HEK293T (cell line): ENCODE data around the gene GNAL.

ENCODE experiments used
- CTCF ChIA-PET: fragments of 350-600 bp; formaldehyde crosslinking; extraction: SDS; loops from one replicate; lab custom pipeline; 2021; ENCODE audit warnings: antibody characterized with exemption, inconsistent platforms; lab: Yijun Ruan, JAX
- POLR2A ChIA-PET: fragments of 350-600 bp; formaldehyde crosslinking; extraction: SDS; loops from one replicate; lab custom pipeline; 2020; ENCODE audit warnings: antibody characterized with exemption, inconsistent platforms; lab: Yijun Ruan, JAX
- DNase-seq: peaks from one replicate; pipeline ENCODE4 v3.0.0; 2012; ENCODE audit warnings: mixed read lengths; ENCODE audit errors: extremely low spot score
- ARNT ChIP-seq: fragments of 450-650 bp; IDR thresholded peaks from 2 replicates; pipeline ENCODE4 v1.6.1; 2017; ENCODE audit warnings: mild to moderate bottlenecking
- BHLHE40 ChIP-seq: fragments of 450-650 bp; IDR thresholded peaks from 2 replicates; pipeline ENCODE4 v1.6.1; 2016; ENCODE audit warnings: mild to moderate bottlenecking, moderate library complexity, borderline replicate concordance
- CTBP1 ChIP-seq: fragments of 450-650 bp; IDR thresholded peaks from 2 replicates; pipeline ENCODE4 v1.6.1; 2016; ENCODE audit warnings: borderline replicate concordance
- ELF4 ChIP-seq: fragments of 450-650 bp; IDR thresholded peaks from 2 replicates; pipeline ENCODE4 v1.6.1; 2017; ENCODE audit warnings: antibody characterized with exemption
- FOXA1 ChIP-seq: fragments of 450-650 bp; IDR thresholded peaks from 2 replicates; pipeline ENCODE4 v1.6.1; 2016; ENCODE audit warnings: mild to moderate bottlenecking
- FOXK2 ChIP-seq: fragments of 450-650 bp; IDR thresholded peaks from 2 replicates; pipeline ENCODE4 v1.6.1; 2016; ENCODE audit warnings: mild to moderate bottlenecking
- FOXM1 ChIP-seq: fragments of 450-650 bp; IDR thresholded peaks from 2 replicates; pipeline ENCODE4 v1.6.1; 2017; ENCODE audit warnings: mild to moderate bottlenecking, borderline replicate concordance
- HDGF ChIP-seq: fragments of 450-650 bp; IDR thresholded peaks from 2 replicates; pipeline ENCODE4 v1.6.1; 2017; ENCODE audit warnings: antibody characterized with exemption, borderline replicate concordance
- L3MBTL2 ChIP-seq: fragments of 450-650 bp; conservative IDR thresholded peaks from 2 replicates; pipeline ENCODE4 v1.6.1; 2016; ENCODE audit warnings: mild to moderate bottlenecking
- LEF1 ChIP-seq: fragments of 450-650 bp; IDR thresholded peaks from 2 replicates; pipeline ENCODE4 v1.6.1; 2017; ENCODE audit warnings: mild to moderate bottlenecking, borderline replicate concordance
- NFRKB ChIP-seq: fragments of 450-650 bp; IDR thresholded peaks from 2 replicates; pipeline ENCODE4 v1.6.1; 2016; ENCODE audit warnings: mild to moderate bottlenecking, moderate library complexity
- SP1 ChIP-seq: fragments of 450-650 bp; IDR thresholded peaks from 2 replicates; pipeline ENCODE4 v1.6.1; 2017
- SUZ12 ChIP-seq: fragments of 450-650 bp; IDR thresholded peaks from 2 replicates; pipeline ENCODE4 v1.6.1; 2016; ENCODE audit warnings: mild to moderate bottlenecking
- TARDBP ChIP-seq: fragments of 450-650 bp; IDR thresholded peaks from 2 replicates; pipeline ENCODE4 v1.6.1; 2016
- ZNF384 ChIP-seq: fragments of 450-650 bp; IDR thresholded peaks from 2 replicates; pipeline ENCODE4 v1.6.1; 2016
- TF ChIP-seq, protein P1 (sequence below): fragments of 450-650 bp; IDR thresholded peaks from 2 replicates; pipeline ENCODE4 v1.6.1; 2016

The GNAL gene

DNA sequence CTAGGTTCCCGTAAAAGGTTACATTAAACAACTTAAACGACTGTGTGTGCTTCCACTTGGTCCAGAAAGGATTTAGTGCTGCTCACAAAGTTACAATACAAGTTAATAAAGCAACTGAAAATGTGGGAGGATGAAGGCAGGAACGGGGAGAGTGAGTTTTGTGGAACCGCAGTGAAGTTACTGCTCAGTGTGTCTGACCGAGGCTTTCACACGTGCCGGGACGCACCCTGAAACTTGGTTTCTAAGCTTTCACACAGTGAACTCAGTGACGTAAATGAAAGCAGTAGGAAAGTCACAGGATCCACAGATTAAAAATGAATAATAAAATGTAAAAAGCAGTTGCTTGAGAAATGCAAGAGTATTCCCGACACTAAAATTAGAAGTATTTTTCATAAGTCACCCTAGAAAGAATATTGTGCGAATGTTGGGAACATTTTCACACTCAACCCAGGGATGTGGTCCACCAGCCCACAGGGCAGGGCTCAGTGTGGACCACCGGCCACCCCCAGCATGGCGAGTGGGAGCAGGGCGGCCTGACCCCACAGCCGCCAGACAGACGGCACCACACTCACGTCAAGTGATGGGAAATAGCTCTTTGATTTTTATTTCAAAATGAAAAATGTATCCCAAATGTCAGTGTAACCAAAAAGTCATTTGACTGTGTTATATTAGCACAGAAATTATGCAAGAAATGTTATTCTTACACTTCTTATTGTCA is 129.6 kb downstream of the GNAL start:
- DNase-seq: no peak
- TF ChIP-seq FOXK2: no peak
- no peak for TF ChIP-seq FOXA1
- no peak for TF ChIP-seq ELF4
- TF ChIP-seq L3MBTL2: no peak
- no peak for TF ChIP-seq CTBP1
- no peak for TF ChIP-seq ARNT
- no peak for TF ChIP-seq FOXM1
- TF ChIP-seq BHLHE40: no peak
- TF ChIP-seq HDGF: no peak
- no peak for TF ChIP-seq SP1
- TF ChIP-seq LEF1: no peak
- ChIA-PET CTCF (no interaction called here), POLR2A (no interaction called here)

DNA sequence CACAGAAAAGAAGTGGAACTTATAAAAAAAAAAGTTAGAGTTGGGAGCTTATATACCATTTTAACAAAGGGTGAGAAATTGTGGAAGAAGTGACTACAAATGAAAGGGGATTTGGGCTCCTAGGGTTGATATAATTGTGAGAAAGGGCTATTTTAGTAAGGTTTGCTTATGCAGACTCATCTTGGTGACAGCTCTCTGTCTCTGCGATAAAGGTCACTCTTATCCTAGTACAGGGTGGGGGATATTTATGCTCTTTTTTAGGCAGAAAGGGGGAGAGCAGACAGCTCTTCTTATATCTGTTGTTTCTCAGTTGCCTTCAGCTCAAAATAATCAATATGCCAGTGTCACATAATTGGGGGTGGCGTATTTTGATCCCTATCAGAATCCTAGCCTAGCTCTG is 130.9 kb downstream of the GNAL start:
- POLR2A ChIA-PET: no interaction called here
- DNase-seq: no peak
- CTCF ChIA-PET: no interaction called here
- TF ChIP-seq CTBP1 (no peak), SP1 (no peak), ELF4 (no peak), BHLHE40 (no peak), LEF1 (no peak), ARNT (no peak), FOXK2 (no peak), FOXM1 (no peak), HDGF (no peak), FOXA1 (no peak), ZNF384 (no peak)
- TF ChIP-seq, protein P1, sequence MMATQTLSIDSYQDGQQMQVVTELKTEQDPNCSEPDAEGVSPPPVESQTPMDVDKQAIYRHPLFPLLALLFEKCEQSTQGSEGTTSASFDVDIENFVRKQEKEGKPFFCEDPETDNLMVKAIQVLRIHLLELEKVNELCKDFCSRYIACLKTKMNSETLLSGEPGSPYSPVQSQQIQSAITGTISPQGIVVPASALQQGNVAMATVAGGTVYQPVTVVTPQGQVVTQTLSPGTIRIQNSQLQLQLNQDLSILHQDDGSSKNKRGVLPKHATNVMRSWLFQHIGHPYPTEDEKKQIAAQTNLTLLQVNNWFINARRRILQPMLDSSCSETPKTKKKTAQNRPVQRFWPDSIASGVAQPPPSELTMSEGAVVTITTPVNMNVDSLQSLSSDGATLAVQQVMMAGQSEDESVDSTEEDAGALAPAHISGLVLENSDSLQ: no peak

DNA sequence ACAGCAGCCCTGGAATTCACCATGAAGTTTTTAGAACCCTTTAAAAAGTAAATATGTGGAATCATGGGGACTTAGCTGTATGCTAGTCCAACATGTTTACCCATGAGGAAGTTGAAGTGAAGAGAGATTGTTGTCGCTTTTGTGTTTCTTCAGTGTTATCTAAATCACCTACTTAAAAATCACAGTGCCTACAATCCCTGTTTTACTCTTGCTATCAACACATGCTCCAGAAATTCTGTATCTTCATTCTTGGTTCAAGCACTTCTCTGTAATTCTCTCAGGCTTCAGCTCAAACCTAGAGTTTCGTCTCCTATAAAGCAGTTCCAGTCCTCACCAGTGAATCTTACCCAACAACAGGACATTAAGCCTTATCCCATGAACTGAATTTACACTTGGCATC is 131.6 kb downstream of the GNAL start:
- no peak for TF ChIP-seq NFRKB
- TF ChIP-seq CTBP1: no peak
- TF ChIP-seq ARNT: no peak
- no peak for TF ChIP-seq LEF1
- no peak for TF ChIP-seq ZNF384
- TF ChIP-seq FOXA1: no peak
- TF ChIP-seq, protein P1: no peak
- no peak for TF ChIP-seq FOXM1
- TF ChIP-seq FOXK2: no peak
- TF ChIP-seq SP1: no peak
- no peak for TF ChIP-seq TARDBP
- TF ChIP-seq BHLHE40: no peak
- no peak for TF ChIP-seq ELF4
- ChIA-PET POLR2A (no interaction called here), CTCF (no interaction called here)
- DNase-seq: no peak

DNA sequence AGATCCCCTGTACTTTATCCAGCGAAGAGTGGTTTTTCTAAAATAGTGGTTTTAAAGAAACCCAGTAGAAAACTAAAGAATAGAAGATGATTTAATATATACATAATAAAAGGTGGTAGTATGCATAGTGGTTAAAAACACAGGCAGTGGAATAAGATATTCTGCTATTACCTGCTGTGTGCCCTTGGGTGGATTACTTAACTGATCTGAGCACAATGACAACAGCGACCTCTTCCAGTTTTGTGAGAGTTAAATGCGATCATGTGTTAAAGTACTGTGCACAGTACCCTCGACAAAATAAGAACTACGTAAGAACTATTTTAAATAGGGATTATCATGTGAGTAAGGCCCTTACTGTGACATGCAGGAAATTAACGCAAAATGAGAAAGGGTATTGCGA is 132.1 kb downstream of the GNAL start:
- ChIA-PET CTCF (no interaction called here), POLR2A (no interaction called here)
- TF ChIP-seq HDGF (no peak), TARDBP (no peak), BHLHE40 (no peak), L3MBTL2 (no peak), FOXM1 (no peak), NFRKB (no peak), LEF1 (no peak), ARNT (no peak), SP1 (no peak), FOXK2 (no peak), ZNF384 (no peak), SUZ12 (no peak), ELF4 (no peak), CTBP1 (no peak), FOXA1 (no peak)
- TF ChIP-seq, protein P1: no peak
- DNase-seq: no peak

DNA sequence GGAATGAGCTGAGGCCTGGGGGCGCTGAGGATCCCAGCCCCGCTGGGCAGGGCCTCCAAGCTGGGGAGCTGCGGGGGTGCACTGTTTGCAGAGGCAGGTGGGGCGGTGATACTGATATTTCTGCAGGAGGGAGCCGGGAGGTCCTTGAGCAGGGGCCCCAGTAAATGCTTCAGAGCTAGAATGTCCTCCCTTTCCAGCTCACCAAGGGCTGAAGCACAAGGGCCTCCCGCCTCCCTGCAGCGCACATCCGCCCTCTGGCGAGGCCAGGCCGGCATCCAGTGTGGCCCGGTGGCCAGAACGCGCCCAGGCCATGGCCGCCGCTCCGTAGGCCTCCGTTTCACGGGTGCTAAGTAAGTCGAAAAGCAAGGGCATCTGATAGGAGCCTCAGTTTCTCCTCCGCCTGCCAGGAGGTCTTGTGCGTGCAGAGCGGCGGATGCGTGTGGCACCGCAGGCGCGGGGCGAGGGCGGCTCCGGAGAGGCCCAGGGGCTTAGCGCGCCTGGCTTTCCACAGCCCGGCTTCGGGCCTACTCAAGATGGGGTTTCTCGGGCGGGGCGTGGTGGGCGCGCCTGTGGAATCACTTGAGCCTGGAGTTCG is 132.7 kb downstream of the GNAL start:
- TF ChIP-seq SP1 (no peak), ZNF384 (no peak), TARDBP (no peak), ARNT (no peak), FOXA1 (no peak), NFRKB (no peak), LEF1 (no peak), L3MBTL2 (no peak), BHLHE40 (no peak), FOXM1 (no peak), FOXK2 (no peak), CTBP1 (no peak), ELF4 (no peak), SUZ12 (no peak), HDGF (no peak)
- TF ChIP-seq, protein P1: no peak
- no peak for DNase-seq
- POLR2A ChIA-PET: no interaction called here
- CTCF ChIA-PET: no interaction called here
